ENCODE results near the gene UMAD1.

DNA sequence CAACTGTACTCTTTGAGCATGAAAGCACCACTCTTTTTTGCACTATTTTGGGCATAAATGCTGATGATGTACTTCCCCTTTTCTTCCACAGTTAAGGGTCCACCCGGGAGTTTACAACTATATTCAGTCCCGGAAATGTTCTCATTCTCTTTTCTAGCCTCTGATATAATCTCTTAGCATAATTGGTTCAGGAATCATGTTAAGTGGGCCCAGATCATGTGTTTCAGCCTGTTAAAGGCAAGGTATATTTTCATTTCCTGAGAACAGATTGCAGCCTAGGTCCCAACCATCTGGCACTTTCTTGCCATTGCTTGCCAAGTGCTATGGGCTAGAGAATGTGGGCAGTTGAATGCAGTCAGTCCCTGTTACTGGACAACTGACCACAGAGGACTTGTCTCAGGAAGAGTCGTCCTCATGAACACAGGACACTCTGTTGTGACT lies 216.6 kb downstream of the UMAD1 start:
- TF ChIP-seq, protein P1, sequence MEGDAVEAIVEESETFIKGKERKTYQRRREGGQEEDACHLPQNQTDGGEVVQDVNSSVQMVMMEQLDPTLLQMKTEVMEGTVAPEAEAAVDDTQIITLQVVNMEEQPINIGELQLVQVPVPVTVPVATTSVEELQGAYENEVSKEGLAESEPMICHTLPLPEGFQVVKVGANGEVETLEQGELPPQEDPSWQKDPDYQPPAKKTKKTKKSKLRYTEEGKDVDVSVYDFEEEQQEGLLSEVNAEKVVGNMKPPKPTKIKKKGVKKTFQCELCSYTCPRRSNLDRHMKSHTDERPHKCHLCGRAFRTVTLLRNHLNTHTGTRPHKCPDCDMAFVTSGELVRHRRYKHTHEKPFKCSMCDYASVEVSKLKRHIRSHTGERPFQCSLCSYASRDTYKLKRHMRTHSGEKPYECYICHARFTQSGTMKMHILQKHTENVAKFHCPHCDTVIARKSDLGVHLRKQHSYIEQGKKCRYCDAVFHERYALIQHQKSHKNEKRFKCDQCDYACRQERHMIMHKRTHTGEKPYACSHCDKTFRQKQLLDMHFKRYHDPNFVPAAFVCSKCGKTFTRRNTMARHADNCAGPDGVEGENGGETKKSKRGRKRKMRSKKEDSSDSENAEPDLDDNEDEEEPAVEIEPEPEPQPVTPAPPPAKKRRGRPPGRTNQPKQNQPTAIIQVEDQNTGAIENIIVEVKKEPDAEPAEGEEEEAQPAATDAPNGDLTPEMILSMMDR (IDR thresholded peaks at IDR 0.05): no peak
- TF ChIP-seq POLR2A (IDR thresholded peaks at IDR 0.05): no peak
